GM23248 (cell line): Measurements from ENCODE around the gene GPS1.

Experiments
- EZH2 ChIP-seq: fragments of 200-600 bp; sonication (generic); IDR thresholded peaks from 2 replicates; pipeline ENCODE4 v1.6.1; 2018; ENCODE audit warnings: antibody characterized with exemption, mild to moderate bottlenecking; ENCODE audit not compliant: insufficient read depth, poor library complexity, severe bottlenecking
- EZH2phosphoT487 ChIP-seq: fragments of 200-600 bp; sonication (generic); IDR thresholded peaks from 2 replicates; pipeline ENCODE4 v1.6.1; 2018; ENCODE audit warnings: antibody characterized with exemption, moderate library complexity, mild to moderate bottlenecking, low read depth; ENCODE audit not compliant: insufficient read depth

DNA sequence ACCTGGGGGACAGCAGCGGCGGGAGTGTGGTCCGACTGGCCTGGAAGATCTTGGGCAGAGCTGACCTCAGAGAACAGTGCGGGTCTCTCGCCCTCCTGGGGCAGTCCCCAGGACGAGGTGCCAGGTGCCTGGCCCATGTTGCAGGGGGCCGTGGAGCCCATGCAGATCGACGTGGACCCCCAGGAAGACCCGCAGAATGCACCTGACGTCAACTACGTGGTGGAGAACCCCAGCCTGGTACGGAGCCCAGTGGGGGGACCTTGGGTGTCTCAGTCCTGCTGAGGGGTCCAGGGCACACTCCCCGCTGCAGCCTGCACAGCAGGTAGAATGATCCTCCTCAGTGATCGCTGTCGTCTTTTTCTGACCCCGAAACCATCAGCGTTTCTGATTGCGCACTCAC is 1.4 kb downstream of the GPS1 start:
- TF ChIP-seq EZH2 (no peak), EZH2phosphoT487 (no peak)
